ENCODE results near the gene B3GALNT2.

The B3GALNT2 gene

GRCh38 chr1:235533476-235534168, 29.4 kb upstream of the B3GALNT2 start:
- TF ChIP-seq TAF1 (IDR thresholded peaks at IDR 0.05; ENCODE audit: low read depth), result no peak
- TF ChIP-seq MAX (IDR thresholded peaks at IDR 0.05), result no peak
- no peak for TF ChIP-seq EGR1 (IDR thresholded peaks at IDR 0.05)
- TF ChIP-seq REST (IDR thresholded peaks at IDR 0.05; ENCODE audit: low read depth), result no peak
- no peak for TF ChIP-seq ZBTB7A (IDR thresholded peaks at IDR 0.05; ENCODE audit: low read depth)

GRCh38 chr1:235532360-235532759, 28.1 kb upstream of the B3GALNT2 start:
- TF ChIP-seq CREB1 (IDR thresholded peaks at IDR 0.05; ENCODE audit: low read depth), result no peak
- TF ChIP-seq EP300 (IDR thresholded peaks at IDR 0.05; ENCODE audit: borderline replicate concordance), result no peak
- no peak for TF ChIP-seq FOXM1 (IDR thresholded peaks at IDR 0.05; ENCODE audit: borderline replicate concordance, low read depth)
- no peak for TF ChIP-seq TAF1 (IDR thresholded peaks at IDR 0.05; ENCODE audit: low read depth)
- no peak for TF ChIP-seq NFIC (IDR thresholded peaks at IDR 0.05)
- TF ChIP-seq TEAD4 (IDR thresholded peaks at IDR 0.05), result no peak

- TF ChIP-seq EP300 (IDR thresholded peaks at IDR 0.05; ENCODE audit: borderline replicate concordance) (no peak), ZBTB7A (IDR thresholded peaks at IDR 0.05; ENCODE audit: low read depth) (no peak), MAX (IDR thresholded peaks at IDR 0.05) (no peak), REST (IDR thresholded peaks at IDR 0.05; ENCODE audit: low read depth) (no peak)
Observed at GRCh38 chr1:235527196-235527814, 23.1 kb upstream of the B3GALNT2 start.

- TF ChIP-seq NFIC (IDR thresholded peaks at IDR 0.05), result no peak
- TF ChIP-seq EP300 (IDR thresholded peaks at IDR 0.05; ENCODE audit: borderline replicate concordance), result no peak
- TF ChIP-seq USF1 (IDR thresholded peaks at IDR 0.05), result no peak
Observed at GRCh38 chr1:235525314-235525713, 21.1 kb upstream of the B3GALNT2 start.

GRCh38 chr1:235516862-235517446, 12.7 kb upstream of the B3GALNT2 start:
- TF ChIP-seq ZBTB7A (IDR thresholded peaks at IDR 0.05; ENCODE audit: low read depth) (no peak), NFIC (IDR thresholded peaks at IDR 0.05) (no peak), YY1 (IDR thresholded peaks at IDR 0.05; ENCODE audit: low read depth) (no peak), FOXM1 (IDR thresholded peaks at IDR 0.05; ENCODE audit: borderline replicate concordance, low read depth) (no peak), REST (IDR thresholded peaks at IDR 0.05; ENCODE audit: low read depth) (no peak), TAF1 (IDR thresholded peaks at IDR 0.05; ENCODE audit: low read depth) (no peak), EP300 (IDR thresholded peaks at IDR 0.05; ENCODE audit: borderline replicate concordance) (no peak), TEAD4 (IDR thresholded peaks at IDR 0.05) (no peak), EGR1 (IDR thresholded peaks at IDR 0.05) (no peak), RAD21 (IDR thresholded peaks at IDR 0.05; ENCODE audit: low read depth) (no peak), MAX (IDR thresholded peaks at IDR 0.05) (no peak), TCF12 (IDR thresholded peaks at IDR 0.05; ENCODE audit: low read depth) (no peak), USF1 (IDR thresholded peaks at IDR 0.05) (no peak), CREB1 (IDR thresholded peaks at IDR 0.05; ENCODE audit: low read depth) (no peak), CEBPB (IDR thresholded peaks at IDR 0.05) (no peak)

Data from Ishikawa (cell line).